Measurements from ENCODE around the gene CFAP57.
"Not testable (repeated sequence)": the region's sequence is repeated elsewhere in the genome, so short reads cannot be mapped to it uniquely, and the experiment has no call there.

The CFAP57 gene

GRCh38 chr1:43203859-43204258 is 31.7 kb downstream of the CFAP57 start:
- Histone ChIP-seq H3K36me3 (ENCODE audit: control insufficient read depth in 1 of 2, insufficient read depth in 2 of 2, low read length in 2 of 2) (no peaks in the 10 kb centered on the region), H3K9me3 (ENCODE audit: control insufficient read depth in 1 of 2, low read length in 2 of 2) (no peaks in the 10 kb centered on the region), H3K9ac (ENCODE audit: low read depth in 1 of 2, low read length in 2 of 2) (no peak overlapping the region), H3K27me3 (ENCODE audit: control insufficient read depth in 1 of 2, insufficient read depth in 2 of 2, low read length in 2 of 2) (no peaks in the 10 kb centered on the region), H3K4me1 (ENCODE audit: control insufficient read depth in 1 of 2, insufficient read depth in 2 of 2, low read length in 2 of 2) (peaks cover 6 to 10% of the 10 kb centered on the region in 2 donors), H3K27ac (ENCODE audit: low read depth, low read length) (no peak overlapping the region), H3K4me3 (ENCODE audit: low read depth in 1 of 2, low read length in 2 of 2) (no peak overlapping the region)

GRCh38 chr1:43204394-43204793 is 32.3 kb downstream of the CFAP57 start:
- Histone ChIP-seq H3K9ac (ENCODE audit: low read depth in 1 of 2, low read length in 2 of 2) (no peak overlapping the region), H3K4me1 (ENCODE audit: control insufficient read depth in 1 of 2, insufficient read depth in 2 of 2, low read length in 2 of 2) (peaks cover 6 to 10% of the 10 kb centered on the region in 2 donors), H3K36me3 (ENCODE audit: control insufficient read depth in 1 of 2, insufficient read depth in 2 of 2, low read length in 2 of 2) (no peaks in the 10 kb centered on the region), H3K27me3 (ENCODE audit: control insufficient read depth in 1 of 2, insufficient read depth in 2 of 2, low read length in 2 of 2) (no peaks in the 10 kb centered on the region), H3K9me3 (ENCODE audit: control insufficient read depth in 1 of 2, low read length in 2 of 2) (no peaks in the 10 kb centered on the region), H3K27ac (ENCODE audit: low read depth, low read length) (no peak overlapping the region), H3K4me3 (ENCODE audit: low read depth in 1 of 2, low read length in 2 of 2) (no peak overlapping the region)

- Histone ChIP-seq H3K9ac (ENCODE audit: low read depth in 1 of 2, low read length in 2 of 2) (no peak overlapping the region), H3K4me3 (ENCODE audit: low read depth in 1 of 2, low read length in 2 of 2) (no peak overlapping the region), H3K27me3 (ENCODE audit: control insufficient read depth in 1 of 2, insufficient read depth in 2 of 2, low read length in 2 of 2) (no peaks in the 10 kb centered on the region), H3K36me3 (ENCODE audit: control insufficient read depth in 1 of 2, insufficient read depth in 2 of 2, low read length in 2 of 2) (no peaks in the 10 kb centered on the region), H3K4me1 (ENCODE audit: control insufficient read depth in 1 of 2, insufficient read depth in 2 of 2, low read length in 2 of 2) (peaks cover 6 to 10% of the 10 kb centered on the region in 2 donors), H3K27ac (ENCODE audit: low read depth, low read length) (no peak overlapping the region), H3K9me3 (ENCODE audit: control insufficient read depth in 1 of 2, low read length in 2 of 2) (no peaks in the 10 kb centered on the region)
Observed at GRCh38 chr1:43205671-43206070, 33.5 kb downstream of the CFAP57 start.

GRCh38 chr1:43206600-43207228 is 34.6 kb downstream of the CFAP57 start:
- Histone ChIP-seq H3K4me3 (ENCODE audit: low read depth in 1 of 2, low read length in 2 of 2) (no peak overlapping the region), H3K9ac (ENCODE audit: low read depth in 1 of 2, low read length in 2 of 2) (no peak overlapping the region), H3K27me3 (ENCODE audit: control insufficient read depth in 1 of 2, insufficient read depth in 2 of 2, low read length in 2 of 2) (no peaks in the 10 kb centered on the region), H3K9me3 (ENCODE audit: control insufficient read depth in 1 of 2, low read length in 2 of 2) (no peaks in the 10 kb centered on the region), H3K27ac (ENCODE audit: low read depth, low read length) (no peak overlapping the region), H3K4me1 (ENCODE audit: control insufficient read depth in 1 of 2, insufficient read depth in 2 of 2, low read length in 2 of 2) (peaks cover 6 to 10% of the 10 kb centered on the region in 2 donors), H3K36me3 (ENCODE audit: control insufficient read depth in 1 of 2, insufficient read depth in 2 of 2, low read length in 2 of 2) (no peaks in the 10 kb centered on the region)

- no peak overlapping the region for H3K9ac ChIP-seq (ENCODE audit: low read depth in 1 of 2, low read length in 2 of 2)
- no peaks in the 10 kb centered on the region for H3K36me3 ChIP-seq (ENCODE audit: control insufficient read depth in 1 of 2, insufficient read depth in 2 of 2, low read length in 2 of 2)
- no peaks in the 10 kb centered on the region for H3K27me3 ChIP-seq (ENCODE audit: control insufficient read depth in 1 of 2, insufficient read depth in 2 of 2, low read length in 2 of 2)
- no peaks in the 10 kb centered on the region for H3K9me3 ChIP-seq (ENCODE audit: control insufficient read depth in 1 of 2, low read length in 2 of 2)
- peaks cover 6 to 10% of the 10 kb centered on the region in 2 donors for H3K4me1 ChIP-seq (ENCODE audit: control insufficient read depth in 1 of 2, insufficient read depth in 2 of 2, low read length in 2 of 2)
- no peak overlapping the region for H3K4me3 ChIP-seq (ENCODE audit: low read depth in 1 of 2, low read length in 2 of 2)
- no peak overlapping the region for H3K27ac ChIP-seq (ENCODE audit: low read depth, low read length)
Observed at GRCh38 chr1:43207229-43207853, 35.2 kb downstream of the CFAP57 start.

GRCh38 chr1:43208277-43208676 is 36.1 kb downstream of the CFAP57 start:
- H3K4me1 ChIP-seq (ENCODE audit: control insufficient read depth in 1 of 2, insufficient read depth in 2 of 2, low read length in 2 of 2); H3K27me3 ChIP-seq (ENCODE audit: control insufficient read depth in 1 of 2, insufficient read depth in 2 of 2, low read length in 2 of 2); H3K9me3 ChIP-seq (ENCODE audit: control insufficient read depth in 1 of 2, low read length in 2 of 2); H3K27ac ChIP-seq (ENCODE audit: low read depth, low read length); H3K9ac ChIP-seq (ENCODE audit: low read depth in 1 of 2, low read length in 2 of 2); H3K36me3 ChIP-seq (ENCODE audit: control insufficient read depth in 1 of 2, insufficient read depth in 2 of 2, low read length in 2 of 2); H3K4me3 ChIP-seq (ENCODE audit: low read depth in 1 of 2, low read length in 2 of 2): not testable (repeated sequence)

GRCh38 chr1:43214501-43215444 is 42.6 kb downstream of the CFAP57 start:
- H3K27me3 ChIP-seq (ENCODE audit: control insufficient read depth in 1 of 2, insufficient read depth in 2 of 2, low read length in 2 of 2): peaks cover 0 to 6% of the 10 kb centered on the region in 2 donors
- no peak overlapping the region for H3K4me3 ChIP-seq (ENCODE audit: low read depth in 1 of 2, low read length in 2 of 2)
- H3K27ac ChIP-seq (ENCODE audit: low read depth, low read length): no peak overlapping the region
- H3K4me1 ChIP-seq (ENCODE audit: control insufficient read depth in 1 of 2, insufficient read depth in 2 of 2, low read length in 2 of 2): no peaks in the 10 kb centered on the region
- no peaks in the 10 kb centered on the region for H3K9me3 ChIP-seq (ENCODE audit: control insufficient read depth in 1 of 2, low read length in 2 of 2)
- no peaks in the 10 kb centered on the region for H3K36me3 ChIP-seq (ENCODE audit: control insufficient read depth in 1 of 2, insufficient read depth in 2 of 2, low read length in 2 of 2)
- no peak overlapping the region for H3K9ac ChIP-seq (ENCODE audit: low read depth in 1 of 2, low read length in 2 of 2)

GRCh38 chr1:43217747-43218146 is 45.6 kb downstream of the CFAP57 start:
- H3K9me3 ChIP-seq (ENCODE audit: control insufficient read depth in 1 of 2, low read length in 2 of 2): no peaks in the 10 kb centered on the region

GRCh38 chr1:43220905-43221778 is 49.0 kb downstream of the CFAP57 start:
- Histone ChIP-seq H3K27me3 (ENCODE audit: control insufficient read depth in 1 of 2, insufficient read depth in 2 of 2, low read length in 2 of 2) (peaks cover 0 to 6% of the 10 kb centered on the region in 2 donors), H3K27ac (ENCODE audit: low read depth, low read length) (no peak overlapping the region), H3K36me3 (ENCODE audit: control insufficient read depth in 1 of 2, insufficient read depth in 2 of 2, low read length in 2 of 2) (no peaks in the 10 kb centered on the region), H3K9ac (ENCODE audit: low read depth in 1 of 2, low read length in 2 of 2) (no peak overlapping the region), H3K4me3 (ENCODE audit: low read depth in 1 of 2, low read length in 2 of 2) (no peak overlapping the region), H3K9me3 (ENCODE audit: control insufficient read depth in 1 of 2, low read length in 2 of 2) (no peaks in the 10 kb centered on the region), H3K4me1 (ENCODE audit: control insufficient read depth in 1 of 2, insufficient read depth in 2 of 2, low read length in 2 of 2) (no peaks in the 10 kb centered on the region)

More at GRCh38 chr1:43217747-43218146, 45.6 kb downstream of the CFAP57 start:
- no peaks in the 10 kb centered on the region for H3K36me3 ChIP-seq (ENCODE audit: control insufficient read depth in 1 of 2, insufficient read depth in 2 of 2, low read length in 2 of 2)
- H3K4me1 ChIP-seq (ENCODE audit: control insufficient read depth in 1 of 2, insufficient read depth in 2 of 2, low read length in 2 of 2): no peaks in the 10 kb centered on the region
- H3K9ac ChIP-seq (ENCODE audit: low read depth in 1 of 2, low read length in 2 of 2): no peak overlapping the region
- peaks cover 0 to 6% of the 10 kb centered on the region in 2 donors for H3K27me3 ChIP-seq (ENCODE audit: control insufficient read depth in 1 of 2, insufficient read depth in 2 of 2, low read length in 2 of 2)
- no peak overlapping the region for H3K4me3 ChIP-seq (ENCODE audit: low read depth in 1 of 2, low read length in 2 of 2)
- H3K27ac ChIP-seq (ENCODE audit: low read depth, low read length): no peak overlapping the region

Measured in duodenal mucosa (tissue), 2 donors.